ENCODE data around the gene DIRAS1.

- no peak for TF ChIP-seq TEAD4 (IDR thresholded peaks at IDR 0.05)
- no peak for TF ChIP-seq CEBPB (IDR thresholded peaks at IDR 0.05)
- no peak for TF ChIP-seq NFIC (IDR thresholded peaks at IDR 0.05)
- TF ChIP-seq YY1 (IDR thresholded peaks at IDR 0.05; ENCODE audit: low read depth), result no peak
- no peak for TF ChIP-seq USF1 (IDR thresholded peaks at IDR 0.05)
- TF ChIP-seq EP300 (IDR thresholded peaks at IDR 0.05; ENCODE audit: borderline replicate concordance), result no peak
Measured at GRCh38 chr19:2703691-2704216, 17.4 kb downstream of the DIRAS1 start.
